Dermis microvascular lymphatic vessel endothelial cell (primary cell): ENCODE measurements around the gene UBN2. TPM values are rescaled to one million over a fixed set of nuclear protein-coding genes. Genes with fewer than 3 reads are reported as not detected.
A peak's percentile ranks its signal among the peaks of the same experiment; 100 is the strongest.
"Not testable (repeated sequence)": the region's sequence is repeated elsewhere in the genome, so short reads cannot be mapped to it uniquely, and the experiment has no call there.

Experiments
- DNase-seq, 2 donors: peaks; one replicate each; pipeline versions ENCODE4 v3.0.0 to v3.0.0-alpha.2; 2010; ENCODE audit warnings: low read depth in 2 of 2
- total RNA-seq: library from RNA; depleted of rRNA; stranded (reverse); fragments of >200 nt; gene quantifications from 2 replicates; pipeline ENCODE4 v1.2.1, GENCODE V29; 2014

Gene UBN2
- 2.8 and 4.0 TPM in 2 replicates for total RNA-seq

DNA sequence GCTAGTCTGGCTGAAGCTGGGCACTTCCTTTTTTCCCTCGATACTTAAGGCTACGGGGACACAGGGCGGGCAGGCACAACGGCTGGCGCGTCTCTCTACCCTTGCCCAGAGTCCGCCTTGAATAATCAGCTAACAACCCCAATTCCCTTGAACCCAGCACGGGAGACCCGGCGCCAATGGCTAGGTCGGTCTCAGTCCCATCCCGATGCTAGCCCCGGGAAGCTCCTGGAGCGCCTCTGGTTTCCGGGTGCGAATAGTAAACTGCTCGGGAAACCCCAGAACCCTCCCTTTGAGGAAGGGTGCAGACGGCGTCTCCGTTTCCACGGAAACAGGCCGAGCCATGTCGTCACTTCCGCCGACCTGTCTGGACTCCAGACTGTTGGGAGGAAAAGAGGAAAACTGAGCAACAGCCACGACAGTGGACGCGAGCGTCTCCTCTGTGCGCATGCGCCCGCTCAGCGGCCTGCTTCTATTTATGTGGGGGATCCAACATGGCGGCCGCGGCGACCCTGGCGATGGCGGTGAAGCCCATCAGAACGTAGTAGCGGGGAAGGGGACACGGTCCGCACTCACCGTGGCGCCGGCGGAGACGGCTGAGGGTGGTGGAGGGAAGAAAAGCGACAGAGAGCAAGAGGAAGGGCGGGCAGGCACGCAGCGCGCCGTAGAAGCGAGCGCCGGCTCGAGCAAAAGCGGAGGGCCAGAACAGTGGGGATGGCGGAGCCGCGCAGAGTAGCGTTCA lies at the start of gene UBN2:
Gene UBN2 (plus strand): TSS at position 464 of the 739 bp plus-strand sequence. CDS start 248 bp downstream, at position 712.
- peak; percentile 95 to 98 for DNase-seq

DNA sequence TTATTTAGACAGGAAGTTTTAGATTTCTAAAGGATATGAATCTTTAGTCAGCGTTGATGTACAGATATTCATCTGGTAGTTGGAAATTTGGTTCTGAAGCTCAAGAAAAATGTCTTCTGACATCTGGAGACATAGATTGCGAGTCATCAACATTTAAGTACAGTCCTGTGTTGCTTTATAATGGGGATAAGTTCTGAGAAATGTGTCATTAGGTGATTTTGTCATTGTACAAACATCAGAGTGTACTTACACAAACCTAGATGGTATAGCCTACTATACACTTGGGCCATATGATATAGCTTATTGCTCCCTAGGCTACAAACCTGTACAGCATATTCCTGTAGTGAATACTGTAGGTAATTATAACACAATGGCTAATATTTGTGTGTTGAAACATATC lies 49.6 kb upstream of the UBN2 start:
- no peak for DNase-seq

DNA sequence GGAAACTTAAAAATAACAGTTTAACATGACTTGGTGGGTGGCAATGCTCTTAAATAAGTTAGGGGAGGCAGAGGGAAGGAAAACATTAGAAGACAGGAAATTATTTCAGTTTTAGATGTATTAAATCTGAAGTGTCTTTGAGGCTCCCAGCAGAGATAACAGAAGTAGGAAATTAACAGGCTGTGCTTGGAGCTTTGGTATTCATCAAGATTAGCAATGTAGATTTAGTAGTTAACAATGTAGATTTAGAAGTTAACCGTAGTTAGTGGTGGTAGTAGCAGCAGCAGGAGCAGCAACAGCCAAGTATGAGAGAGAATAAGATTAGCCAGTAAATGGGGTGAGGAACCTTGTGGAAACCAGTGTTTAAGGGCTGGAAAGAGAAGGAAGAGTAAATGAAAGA lies 48.7 kb upstream of the UBN2 start:
- DNase-seq: no peak

DNA sequence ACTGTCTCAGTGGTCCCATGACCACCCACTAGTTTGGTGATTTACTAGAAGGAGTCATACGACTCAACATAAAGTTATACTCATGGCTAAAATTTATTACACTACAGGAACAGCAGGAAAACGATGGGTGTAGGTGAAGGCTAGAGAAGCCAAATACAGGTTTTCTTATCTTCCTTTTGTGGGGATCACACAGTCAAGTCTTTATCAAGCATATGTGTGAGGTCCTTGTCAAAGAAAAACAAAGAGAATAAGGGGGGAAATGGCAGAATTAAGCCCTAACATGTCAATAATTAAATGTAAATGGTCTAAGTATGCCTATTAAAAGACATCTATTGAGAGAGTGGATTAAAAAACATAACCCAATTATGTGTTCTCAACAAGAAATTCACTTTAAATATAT lies 47.8 kb upstream of the UBN2 start:
- DNase-seq: no peak

DNA sequence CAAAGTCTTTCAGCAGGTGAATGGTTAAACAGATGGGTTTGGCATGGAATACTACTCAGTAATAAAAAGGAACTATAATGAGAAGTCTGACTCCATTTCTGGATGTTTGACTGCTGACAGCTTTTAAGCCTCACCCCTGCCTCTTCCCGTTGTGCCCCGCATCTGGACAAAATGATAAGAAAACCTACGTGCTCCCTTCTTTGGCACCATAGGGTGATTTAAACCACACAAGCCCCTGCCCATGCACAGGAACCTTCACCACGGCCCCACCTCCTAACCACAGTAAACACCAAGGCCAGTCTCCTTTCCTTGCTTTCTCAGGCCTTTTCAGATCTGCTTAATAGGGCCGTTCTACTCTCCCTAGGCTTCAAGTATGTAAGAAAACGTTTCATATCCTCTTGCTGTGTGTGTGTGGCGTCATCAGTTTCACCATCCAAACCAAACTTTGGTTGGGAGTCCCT lies 47.1 kb upstream of the UBN2 start:
- DNase-seq: no peak

DNA sequence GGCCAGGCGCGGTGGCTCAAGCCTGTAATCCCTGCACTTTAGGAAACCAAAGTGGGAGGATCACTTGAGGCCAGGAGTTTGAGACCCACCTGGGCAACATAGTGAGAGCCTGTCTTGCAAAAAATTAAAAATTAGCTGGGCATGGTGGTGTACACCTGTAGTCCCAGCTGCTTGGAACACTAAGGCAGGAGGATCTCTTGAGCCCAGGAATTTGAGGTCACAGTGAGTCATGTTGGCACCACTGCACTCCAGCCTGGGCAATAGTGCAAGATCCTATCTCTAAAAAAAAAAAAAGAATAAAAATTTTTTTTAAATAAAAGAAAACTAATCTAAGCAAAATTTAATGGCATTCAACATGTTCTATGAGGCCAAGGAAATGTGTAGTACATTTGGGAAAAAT lies 44.9 kb upstream of the UBN2 start:
- no peak for DNase-seq

DNA sequence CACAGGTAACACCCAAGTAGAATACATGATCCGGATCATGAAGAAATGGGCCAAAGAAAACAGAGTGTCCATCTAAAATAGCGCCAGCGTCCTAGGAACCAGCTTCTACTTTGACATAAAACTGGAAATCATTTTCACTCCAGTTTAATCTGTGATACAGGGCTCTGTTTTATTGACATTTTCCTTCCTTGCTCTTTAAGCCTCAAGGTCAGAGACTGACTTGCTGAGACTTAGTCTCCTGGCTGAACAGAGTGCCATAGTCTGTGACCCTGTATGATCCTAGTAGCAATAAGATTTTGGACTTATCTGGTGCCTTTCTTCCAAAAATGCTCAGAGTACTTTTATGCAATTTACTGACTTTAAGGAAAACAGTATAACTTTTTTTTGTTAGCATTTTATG lies 41.7 kb upstream of the UBN2 start:
- DNase-seq: no peak

DNA sequence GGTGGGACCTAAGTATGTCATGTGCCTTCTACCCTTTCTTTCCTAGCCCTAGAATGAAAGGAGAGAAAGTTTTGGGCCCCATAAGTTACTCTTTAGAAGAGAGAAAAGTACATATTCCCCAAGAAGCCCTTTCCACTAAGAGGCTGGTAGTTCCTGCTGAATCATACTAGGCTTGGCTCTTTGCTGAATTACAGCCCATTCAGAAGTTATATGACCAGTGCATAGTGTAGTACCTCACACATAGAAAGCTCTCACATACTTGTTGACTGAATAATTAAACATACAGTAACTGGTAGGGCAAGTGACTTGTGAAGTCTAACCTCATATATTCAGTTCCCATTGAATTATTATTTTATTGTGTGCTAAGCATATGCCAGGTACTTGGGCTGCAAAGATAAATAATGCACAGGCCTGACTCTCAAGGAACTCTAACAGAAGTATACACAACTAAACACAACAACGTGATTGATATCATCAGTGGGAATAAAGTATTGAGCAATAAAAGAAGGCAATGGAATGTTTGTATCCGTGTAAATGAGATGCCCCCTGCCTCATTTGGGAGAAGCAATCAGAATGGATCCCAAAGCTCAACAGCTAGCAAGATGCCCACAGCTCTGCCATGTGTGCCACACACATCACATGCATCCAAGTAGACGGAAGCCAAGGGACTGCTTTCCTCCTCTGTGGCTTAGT lies 38.9 kb upstream of the UBN2 start:
- no peak for DNase-seq

DNA sequence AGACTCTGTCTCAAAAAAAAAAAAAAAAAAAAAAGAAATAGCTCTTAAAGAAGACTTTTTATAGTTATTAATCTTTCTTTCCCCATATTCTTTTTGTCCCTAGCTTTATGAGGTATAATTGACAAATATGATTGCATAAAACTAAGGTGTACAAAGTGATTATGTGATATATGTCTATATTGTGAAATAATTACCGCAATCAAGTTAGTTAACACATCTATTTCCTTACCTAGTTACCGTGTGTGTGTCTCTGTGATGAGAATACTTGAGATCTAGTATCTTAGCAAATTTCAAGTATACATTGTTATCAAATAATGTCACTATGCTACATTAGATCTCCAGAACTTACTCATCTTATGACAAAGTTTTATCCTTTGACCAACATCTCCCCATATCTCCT lies 30.7 kb upstream of the UBN2 start:
- DNase-seq: no peak

DNA sequence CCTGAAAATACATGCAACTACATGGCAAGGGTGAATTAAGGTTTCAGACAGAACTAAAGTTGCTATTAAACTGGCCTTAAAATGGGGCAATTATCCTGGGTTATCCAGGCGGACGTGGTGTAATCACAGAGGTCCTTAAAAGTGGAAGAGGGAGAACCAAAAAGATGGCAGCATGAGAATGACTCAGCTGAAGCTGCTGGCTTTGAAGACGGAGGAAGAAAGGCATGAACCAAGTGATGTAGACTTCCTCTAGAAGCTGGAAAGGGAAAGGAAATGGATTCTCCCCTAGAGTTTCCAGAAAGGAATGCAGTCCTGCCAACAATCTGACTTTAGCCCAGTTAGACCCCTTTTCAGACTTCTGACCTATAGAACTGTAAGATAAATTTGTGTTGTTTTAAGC lies 27.0 kb upstream of the UBN2 start:
- DNase-seq: no peak

DNA sequence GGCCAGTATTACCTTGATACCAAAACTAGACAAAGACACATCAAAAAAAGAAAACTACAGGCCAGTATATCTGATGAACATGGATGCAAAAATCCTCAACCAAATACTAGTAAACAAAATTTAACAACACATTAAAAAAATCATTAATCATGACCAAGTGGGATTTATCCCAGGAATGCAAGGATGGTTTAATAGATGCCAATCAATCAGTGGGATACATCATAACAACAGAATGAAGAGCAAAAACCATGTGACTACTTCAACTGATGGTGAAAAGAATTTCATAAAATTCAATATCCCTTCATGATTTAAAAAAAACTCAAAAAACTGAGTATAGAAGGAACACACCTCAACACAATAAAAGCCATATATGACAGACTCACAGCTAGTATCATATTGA lies 25.2 kb upstream of the UBN2 start:
- no peak for DNase-seq

DNA sequence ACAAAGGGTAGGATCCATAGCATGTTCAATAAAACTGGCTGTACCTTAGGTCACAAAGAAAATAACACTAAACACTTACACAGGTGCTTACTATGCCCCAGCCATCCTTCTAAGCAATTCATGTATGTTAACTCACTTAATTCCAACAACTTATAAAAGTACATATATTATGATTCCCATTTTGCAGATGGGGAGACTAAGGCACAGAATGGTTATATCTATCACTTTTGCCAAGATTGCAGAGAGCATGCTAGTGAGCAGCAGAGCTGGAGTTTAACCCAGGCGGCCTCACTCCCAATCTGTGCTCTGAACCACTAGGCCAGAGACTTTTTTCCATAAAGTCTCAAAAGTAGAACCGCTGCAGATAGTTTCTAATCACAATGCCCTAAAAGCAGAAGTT lies 18.9 kb upstream of the UBN2 start:
- DNase-seq: no peak

DNA sequence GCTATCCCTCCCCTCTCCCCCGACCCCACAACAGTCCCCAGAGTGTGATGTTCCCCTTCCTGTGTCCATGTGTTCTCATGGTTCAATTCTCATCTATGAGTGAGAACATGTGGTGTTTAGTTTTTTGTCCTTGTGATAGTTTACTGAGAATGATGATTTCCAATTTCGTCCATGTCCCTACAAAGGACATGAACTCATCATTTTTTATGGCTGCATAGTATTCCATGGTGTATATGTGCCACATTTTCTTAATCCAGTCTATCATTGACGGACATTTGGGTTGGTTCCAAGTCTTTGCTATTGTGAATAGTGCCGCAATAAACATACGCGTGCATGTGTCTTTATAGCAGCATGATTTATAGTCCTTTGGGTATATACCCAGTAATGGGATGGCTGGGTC lies 17.5 kb upstream of the UBN2 start:
- DNase-seq: not testable (repeated sequence)

DNA sequence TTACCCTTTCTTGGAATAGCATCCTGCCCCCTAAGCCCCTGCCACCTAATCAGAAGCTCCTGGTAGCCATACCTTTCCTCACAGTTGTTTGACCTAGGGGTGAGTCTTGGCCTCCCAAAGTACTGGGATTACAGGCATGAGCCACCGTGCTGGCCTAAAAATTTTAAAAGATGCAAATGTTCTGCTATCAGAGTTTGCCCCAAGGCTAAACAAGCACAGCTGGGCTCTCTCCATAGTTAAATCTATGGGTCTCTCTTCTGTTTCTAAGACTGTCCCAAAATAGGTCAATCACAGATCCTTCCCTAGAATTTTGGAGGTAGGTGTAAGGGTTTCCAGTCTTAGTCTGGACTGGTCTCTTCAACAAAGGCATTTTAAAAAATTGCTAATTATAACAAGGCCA lies 12.9 kb upstream of the UBN2 start:
- DNase-seq: no peak

DNA sequence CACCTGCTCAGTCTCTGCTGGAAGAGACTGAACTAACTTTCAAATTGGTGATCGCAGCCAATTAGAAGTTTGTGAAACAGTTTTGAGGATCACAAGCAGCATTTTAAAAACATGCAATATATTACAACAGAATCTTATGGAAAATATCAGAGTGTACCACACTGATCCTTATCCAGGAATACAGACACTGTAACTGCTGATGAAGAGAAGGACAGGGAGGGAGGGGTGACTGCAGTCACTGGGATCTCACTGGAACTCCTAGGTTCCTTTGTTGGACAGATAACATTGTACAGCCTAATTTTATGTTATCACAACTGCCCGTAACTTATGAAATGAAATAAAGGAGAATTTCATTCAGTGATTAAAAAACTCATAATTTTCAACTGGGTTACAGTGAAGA lies 6.8 kb upstream of the UBN2 start:
- DNase-seq: no peak

DNA sequence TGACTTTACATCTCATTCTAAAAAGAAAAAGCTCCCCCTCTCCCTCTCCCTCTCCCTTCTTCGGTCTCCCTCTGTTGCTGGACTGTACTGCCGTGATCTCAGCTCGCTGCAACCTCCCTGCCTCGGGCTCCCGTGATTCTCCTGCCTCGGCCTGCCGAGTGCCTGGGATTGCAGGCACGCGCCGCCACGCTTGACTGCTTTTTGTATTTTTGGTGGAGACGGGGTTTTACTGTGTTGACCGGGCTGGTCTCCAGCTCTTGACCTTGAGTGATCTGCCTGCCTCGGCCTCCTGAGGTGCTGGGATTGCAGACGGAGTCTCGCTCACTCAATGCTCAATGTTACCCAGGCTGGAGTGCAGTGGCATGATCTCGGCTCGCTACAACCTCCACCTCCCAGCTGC lies 6.2 kb upstream of the UBN2 start:
- DNase-seq: not testable (repeated sequence)

DNA sequence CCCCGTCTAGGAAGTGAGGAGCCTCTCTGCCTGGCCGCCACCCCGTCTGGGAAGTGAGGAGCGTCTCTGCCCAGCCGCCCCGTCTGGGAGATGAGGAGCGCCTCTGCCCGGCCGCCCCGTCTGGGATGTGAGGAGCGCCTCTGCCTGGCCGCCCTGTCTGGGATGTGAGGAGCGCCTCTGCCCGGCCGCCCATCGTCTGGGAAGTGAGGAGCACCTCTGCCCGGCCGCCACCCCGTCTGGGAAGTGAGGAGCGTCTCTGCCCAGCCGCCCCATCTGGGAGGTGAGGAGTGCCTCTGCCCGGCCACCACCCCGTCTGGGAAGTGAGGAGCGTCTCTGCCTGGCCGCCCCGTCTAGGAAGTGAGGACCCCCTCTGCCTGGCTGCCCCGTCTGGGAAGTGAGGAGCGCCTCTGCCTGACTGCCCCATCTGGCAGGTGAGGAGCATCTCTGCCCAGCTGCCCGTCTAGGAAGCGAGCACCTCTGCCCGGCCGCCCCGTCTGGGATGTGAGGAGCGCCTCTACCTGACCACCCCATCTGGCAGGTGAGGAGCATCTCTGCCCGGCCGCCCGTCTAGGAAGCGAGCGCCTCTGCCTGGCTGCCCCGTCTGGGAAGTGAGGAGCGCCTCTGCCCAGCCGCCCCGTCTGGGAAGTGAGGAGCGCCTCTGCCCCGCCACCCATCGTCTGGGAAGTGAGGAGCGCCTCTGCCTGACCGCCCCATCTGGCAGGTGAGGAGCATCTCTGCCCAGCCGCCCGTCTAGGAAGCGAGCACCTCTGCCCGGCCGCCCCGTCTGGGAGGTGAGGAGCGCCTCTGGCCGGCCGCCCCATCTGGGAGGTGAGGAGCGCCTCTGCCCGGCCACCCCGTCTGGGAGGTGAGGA lies 5.5 kb upstream of the UBN2 start:
- not testable (repeated sequence) for DNase-seq

DNA sequence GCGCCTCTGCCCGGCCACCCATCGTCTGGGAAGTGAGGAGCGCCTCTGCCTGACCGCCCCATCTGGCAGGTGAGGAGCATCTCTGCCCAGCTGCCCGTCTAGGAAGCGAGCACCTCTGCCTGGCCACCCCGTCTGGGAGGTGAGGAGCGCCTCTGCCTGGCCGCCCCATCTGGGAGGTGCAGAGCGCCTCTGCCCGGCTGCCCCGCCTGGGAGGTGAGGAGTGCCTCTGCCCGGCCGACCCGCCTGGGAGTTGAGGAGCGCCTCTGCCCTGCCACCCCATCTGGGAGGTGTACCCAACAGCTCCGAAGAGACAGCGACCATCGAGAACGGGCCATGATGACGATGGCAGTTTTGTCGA lies 4.9 kb upstream of the UBN2 start:
- not testable (repeated sequence) for DNase-seq

DNA sequence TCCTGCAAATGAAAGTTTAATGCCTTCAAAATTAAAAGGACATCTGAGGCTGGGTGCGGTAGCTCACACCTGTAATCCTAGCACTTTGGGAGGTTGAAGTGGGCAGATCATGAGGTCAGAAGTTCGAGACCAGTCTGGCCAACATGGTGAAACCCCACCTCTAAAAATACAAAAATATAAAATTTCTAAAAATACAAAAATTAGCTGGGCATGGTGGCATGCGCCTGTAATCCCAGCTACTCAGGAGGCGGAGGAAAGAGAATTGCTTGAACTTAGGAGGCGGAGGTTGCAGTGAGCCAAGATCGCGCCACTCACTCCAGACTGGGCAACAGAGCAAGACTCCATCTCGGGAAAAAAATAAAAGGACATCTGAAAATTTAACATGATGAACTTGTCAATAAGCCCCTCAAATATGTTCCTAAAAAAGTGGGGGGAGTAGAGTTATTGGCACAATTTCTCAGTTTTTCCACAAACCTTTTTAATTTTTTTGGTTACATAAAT lies 4.0 kb upstream of the UBN2 start:
- DNase-seq: not testable (repeated sequence)

DNA sequence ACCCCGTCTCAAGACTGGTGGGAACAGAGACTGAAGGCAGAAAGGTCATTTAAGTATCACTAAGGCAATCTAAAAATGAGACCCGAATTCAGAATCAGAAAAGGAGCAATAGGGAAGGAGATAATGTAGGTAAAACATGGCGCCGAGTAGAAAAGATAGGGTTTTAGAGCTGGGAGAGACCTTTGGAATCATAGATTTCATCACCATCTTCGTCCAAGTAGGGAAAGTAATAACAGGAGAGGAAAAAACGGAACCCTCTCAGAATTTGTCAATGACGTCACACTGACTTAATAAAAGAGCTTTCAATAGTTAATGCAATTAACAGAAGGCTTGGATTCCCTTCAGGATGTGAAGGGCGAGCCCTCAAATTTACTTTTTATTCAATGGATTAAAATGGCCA lies 1.0 kb upstream of the UBN2 start:
- no peak for DNase-seq

DNA sequence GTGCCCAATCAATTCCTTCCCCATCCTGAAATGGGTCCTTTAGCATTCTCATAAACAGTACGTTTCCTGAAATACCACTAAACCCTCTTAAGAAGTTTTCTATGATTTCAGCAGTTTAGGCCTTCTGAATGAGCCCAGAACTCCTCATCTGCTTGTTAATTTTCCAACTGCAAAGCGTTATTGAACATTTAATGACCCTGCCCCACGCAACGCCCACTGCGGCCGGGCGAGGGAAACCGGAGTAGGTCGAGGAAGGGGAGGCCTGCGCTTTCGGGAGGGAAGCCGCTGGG lies 608 bp upstream of the UBN2 start:
- DNase-seq: no peak
